HG02943 (cell line): ENCODE results near the gene CRYL1.
"Not testable (repeated sequence)": the region's sequence is repeated elsewhere in the genome, so short reads cannot be mapped to it uniquely, and the experiment has no call there.

ENCODE experiments used
- ATAC-seq: cut with Tn5 transposase; IDR thresholded peaks from one replicate; pipeline ENCODE4 v1.9.1; 2021; ENCODE audit warnings: mild to moderate bottlenecking, low read depth, moderate library complexity; ENCODE audit not compliant: unreplicated experiment

CRYL1 gene

GRCh38 chr13:20461860-20462532 is 63.7 kb downstream of the CRYL1 start:
- no peak for ATAC-seq

DNA sequence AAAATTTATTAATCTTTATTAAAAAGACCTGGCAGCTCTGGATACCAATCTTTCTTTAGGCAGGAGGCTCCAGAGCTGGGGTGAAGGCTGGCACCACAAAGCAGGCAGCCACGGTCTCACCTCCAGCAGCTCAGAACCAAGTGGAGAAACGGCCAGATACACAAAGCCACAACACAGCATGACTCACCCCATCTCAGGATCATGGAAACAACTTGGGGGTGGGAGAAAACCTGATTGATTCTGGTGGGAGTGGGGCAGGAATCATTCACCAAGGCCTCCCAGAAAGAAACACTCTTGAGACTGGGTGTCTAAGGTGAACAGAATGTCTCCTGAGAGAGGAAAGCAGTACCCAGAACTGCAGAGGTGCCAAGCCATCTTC is 64.2 kb downstream of the CRYL1 start:
- ATAC-seq = no peak

DNA sequence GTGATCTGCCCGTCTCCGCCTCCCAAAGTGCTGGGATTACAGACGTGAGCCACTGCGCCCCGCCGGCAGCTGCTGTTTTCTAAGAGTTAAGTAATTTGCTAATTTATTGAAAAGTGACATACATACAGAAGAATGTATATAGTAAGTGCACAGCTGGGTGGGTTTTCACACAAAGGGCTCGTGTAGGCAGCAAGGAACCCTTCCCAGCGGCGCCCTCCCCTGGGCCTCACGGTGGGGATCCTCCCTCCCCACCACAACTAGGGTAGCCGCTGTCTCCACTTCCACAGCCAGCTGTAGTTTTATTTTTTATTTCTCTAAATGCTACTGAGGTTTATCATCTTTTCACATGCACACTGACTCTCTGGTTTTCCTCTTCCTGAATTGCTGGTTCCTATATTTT is 64.9 kb downstream of the CRYL1 start:
- ATAC-seq = no peak

DNA sequence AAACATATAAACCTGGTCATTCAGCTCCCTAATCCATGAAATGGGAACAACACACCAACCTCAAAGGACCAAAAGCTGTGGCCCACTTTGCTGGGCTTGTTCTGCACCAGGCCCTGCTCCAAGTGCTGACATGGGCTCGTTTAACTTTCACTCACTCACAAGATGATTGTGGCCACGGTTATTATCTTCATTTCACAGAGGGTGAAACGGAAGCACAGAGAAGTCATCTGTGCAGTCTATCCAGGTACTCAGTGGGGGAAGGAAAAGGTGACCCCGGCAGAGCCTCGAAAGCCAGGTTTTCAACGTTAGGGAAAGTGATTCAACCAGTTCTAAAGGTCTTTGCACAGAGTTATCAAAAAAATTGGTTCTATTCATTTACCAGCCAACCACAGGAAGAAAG is 68.0 kb downstream of the CRYL1 start:
- no peak for ATAC-seq

DNA sequence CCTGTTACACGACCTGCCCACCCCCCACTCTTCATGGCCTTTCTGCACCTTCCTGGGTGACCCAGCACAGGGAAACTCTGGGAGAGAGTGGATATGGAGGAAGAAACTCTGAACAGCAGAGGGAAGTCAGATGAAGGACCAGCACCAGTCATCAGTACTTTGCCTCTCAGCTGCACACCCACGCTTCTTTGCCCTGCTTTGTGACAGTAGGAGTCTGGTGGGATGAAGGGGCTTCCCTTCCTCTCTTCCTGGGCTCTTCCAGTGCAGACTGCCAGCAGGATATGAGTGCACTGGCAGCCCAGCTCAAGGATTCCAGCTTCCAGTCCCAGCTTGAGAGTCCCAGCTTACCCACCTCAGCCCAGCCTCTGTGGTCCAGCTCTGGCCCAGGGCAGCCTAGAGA is 68.9 kb downstream of the CRYL1 start:
- ATAC-seq = no peak

DNA sequence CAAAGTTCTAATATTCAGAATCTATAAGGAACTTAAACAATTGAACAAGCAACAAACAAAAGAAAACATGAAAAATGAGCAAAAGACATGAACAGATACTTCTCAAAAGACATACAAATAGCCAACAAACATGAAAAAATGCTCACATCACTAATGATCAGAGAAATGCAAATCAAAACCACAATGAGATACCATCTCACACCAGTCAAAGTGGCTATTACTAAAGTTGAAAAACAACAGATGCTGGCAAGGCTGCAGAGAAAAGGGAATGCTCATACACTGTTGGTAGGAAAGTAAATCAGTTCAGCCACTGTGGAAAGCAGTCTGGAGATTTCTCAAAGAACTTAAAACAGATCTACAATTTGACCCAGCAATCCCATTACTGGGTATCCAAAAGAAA is 74.3 kb downstream of the CRYL1 start:
- no peak for ATAC-seq

GRCh38 chr13:20448470-20448869 is 77.2 kb downstream of the CRYL1 start:
- no peak for ATAC-seq

GRCh38 chr13:20446900-20447299 is 78.8 kb downstream of the CRYL1 start:
- ATAC-seq = no peak

DNA sequence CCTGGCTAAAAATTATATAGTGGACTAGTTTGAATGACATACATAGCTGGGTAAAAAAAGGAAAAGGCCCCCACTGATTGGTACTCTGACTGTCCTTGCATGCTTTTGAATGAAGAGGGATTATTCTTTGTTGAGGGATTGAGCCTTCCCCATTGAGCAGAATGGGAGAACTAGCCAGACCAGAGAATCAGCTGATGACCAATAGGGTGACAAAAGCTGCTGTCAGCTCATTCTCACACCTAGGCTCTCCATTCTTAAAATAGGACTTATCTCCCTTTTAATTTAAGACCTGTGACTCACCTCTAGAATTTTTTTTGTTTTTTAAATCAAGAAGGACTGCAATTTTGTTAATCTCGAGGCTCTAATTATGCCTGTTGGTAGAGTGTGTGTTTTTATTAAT is 79.3 kb downstream of the CRYL1 start:
- no peak for ATAC-seq

GRCh38 chr13:20442798-20443381 is 82.8 kb downstream of the CRYL1 start:
- no peak for ATAC-seq

DNA sequence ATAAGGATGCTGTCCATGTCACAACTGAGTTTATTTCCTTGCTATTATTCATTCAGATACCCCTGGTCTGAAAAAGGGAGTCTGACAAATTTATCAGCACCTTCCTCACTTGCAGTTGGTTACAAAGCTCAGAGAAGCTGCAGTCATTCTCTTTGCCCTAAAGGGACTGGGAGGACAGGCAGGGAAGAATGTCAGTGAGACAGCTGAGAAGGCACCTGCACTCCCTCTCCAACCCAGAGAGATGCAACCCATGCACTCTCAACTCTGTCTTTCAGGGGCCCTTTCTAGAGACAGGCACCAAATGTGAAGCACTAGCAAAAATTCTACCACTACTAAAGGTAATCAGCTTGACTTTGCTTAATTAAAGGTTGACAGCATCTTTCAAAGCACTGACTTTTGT is 83.3 kb downstream of the CRYL1 start:
- no peak for ATAC-seq

GRCh38 chr13:20441879-20442278 is 83.8 kb downstream of the CRYL1 start:
- no peak for ATAC-seq

GRCh38 chr13:20441056-20441455 is 84.6 kb downstream of the CRYL1 start:
- no peak for ATAC-seq

DNA sequence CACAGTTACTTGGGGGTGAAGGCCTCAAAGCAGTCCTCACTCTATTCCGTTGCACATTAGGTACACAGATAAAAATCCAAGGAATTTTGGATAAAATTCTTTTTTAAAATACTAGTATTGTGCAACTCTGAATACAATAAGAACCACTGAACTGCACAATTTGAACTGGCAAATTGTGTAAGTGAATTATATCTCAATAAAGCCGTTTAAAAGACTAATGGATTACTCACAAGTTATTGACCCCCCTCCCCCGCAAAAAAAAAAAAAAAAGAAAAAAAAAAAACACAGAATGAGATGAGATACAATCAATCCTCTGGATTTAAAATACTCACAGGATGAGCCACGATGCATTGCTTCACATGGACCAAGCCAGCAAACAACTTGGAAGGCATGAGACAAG is 86.4 kb downstream of the CRYL1 start:
- ATAC-seq = no peak

- no peak for ATAC-seq
These were observed 86.9 kb downstream of the CRYL1 start for GRCh38 chr13:20438801-20439200.

DNA sequence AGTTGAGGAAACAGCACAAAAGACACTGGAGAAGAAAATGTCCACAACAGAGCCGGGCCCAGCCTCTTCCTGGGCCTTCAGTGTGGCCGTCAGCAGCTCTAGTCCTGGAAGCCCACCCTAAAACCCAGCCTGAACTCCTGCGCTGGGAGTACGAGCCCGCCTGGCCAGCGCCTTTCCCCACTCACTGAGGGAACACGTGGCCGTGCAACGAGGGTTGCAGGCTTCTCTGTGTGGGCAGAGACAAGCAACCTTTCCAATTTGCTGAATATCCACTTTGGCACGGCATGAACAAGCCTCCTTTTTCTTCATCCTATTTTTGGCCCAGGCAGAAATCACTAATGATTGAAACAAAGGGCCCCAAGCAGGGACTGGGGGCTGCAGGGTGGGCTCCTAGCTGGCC is 89.2 kb downstream of the CRYL1 start:
- ATAC-seq = no peak

- ATAC-seq = no peak
These were observed 89.9 kb downstream of the CRYL1 start for GRCh38 chr13:20435616-20436368.

DNA sequence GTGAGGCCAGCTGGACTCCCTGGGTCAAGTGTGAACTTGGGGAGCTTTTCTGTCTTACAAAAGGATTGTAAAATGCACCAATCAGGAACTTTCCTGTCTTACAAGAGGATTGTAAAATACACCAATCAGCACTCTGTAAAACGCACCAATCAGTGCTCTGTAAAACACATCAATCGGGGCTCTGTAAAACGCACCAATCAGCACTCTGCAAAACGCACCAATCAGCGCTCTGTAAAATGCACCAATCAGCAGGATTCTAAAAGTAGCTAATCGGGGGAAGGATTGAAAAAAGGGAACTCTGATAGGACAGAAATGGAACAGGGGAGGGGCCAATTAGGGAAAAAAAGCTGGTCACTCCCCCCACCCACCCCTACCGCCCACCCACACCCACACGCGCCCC is 91.4 kb downstream of the CRYL1 start:
- ATAC-seq = not testable (repeated sequence)

GRCh38 chr13:20431687-20432384 is 93.8 kb downstream of the CRYL1 start:
- no peak for ATAC-seq

DNA sequence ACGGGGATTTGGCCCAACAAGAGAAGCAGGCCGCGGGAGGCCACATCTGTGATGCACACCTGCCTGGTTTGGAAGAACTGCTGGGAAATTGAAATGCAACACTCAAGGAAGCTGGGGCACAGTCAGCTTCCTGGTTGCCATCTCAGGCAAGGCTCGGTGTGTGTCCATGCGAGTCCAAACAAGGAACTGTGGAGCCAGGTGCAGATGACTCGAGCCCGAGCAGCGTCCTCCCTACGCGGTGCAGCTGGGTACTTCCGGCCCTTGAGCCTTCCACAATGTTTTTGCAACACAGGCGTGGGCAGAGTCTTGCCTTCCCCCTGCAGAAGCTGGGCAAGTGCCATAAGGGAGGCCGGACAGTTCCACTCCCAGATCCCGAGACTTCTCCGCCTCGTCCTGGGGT is 94.6 kb downstream of the CRYL1 start:
- no peak for ATAC-seq

DNA sequence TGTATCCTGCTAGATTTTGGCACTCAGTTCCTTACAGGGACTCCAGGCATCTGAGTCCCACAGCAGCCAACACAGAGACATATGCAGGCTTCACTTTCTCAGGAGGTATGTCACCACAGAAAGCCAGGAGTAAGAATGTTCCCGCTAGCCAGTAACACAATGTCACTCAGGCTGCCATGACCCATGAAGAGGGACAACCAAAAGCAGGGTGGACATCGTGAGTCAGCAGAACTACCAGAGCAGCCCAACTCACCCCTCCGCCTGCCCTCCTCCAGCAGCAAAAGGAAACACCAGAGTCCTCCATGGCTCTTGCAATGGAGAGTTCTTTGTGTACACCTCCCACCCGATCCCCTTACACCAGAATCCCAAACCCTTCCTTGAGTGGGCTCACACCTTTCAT is 95.4 kb downstream of the CRYL1 start:
- no peak for ATAC-seq
